Heart left ventricle (tissue), 13 donors: Measurements from ENCODE around the gene MGAT5.

ENCODE experiments used
- CTCF ChIP-seq, 12 donors: fragments of 200-600 bp; sonication (generic) in 4 of 12; IDR thresholded peaks; one replicate each; pipeline versions ENCODE4 v1.5.0 to v1.8.0; 2018 to 2022; ENCODE audit warnings: antibody characterized with exemption in 12 of 12, mild to moderate bottlenecking in 5 of 12
- POLR2A ChIP-seq, 2 donors: fragments of 450-650 bp; IDR thresholded peaks; one replicate each; pipeline ENCODE4 v1.6.1; 2017; ENCODE audit warnings: antibody characterized with exemption in 2 of 2, mild to moderate bottlenecking in 2 of 2, moderate library complexity in 2 of 2
- donor health status: ischemic (EF 13 %, LVEDD 7.1; RV severe dilation, severe dysfunction).
- donor health status: DM: no; HTN: yes; CAD: no.
- donor health status: DM: no; HTN: no; CAD: no.
- donor health status: ischemic (EF 25% LVEDD 6.9; RV normal size, moderate dysfunction).
- donor health status: ischemic (EF 25% LVEDD 5.7; RV mildly dilated, moderate dysfunction).
- donor health status: ischemic (EF 35%, LVEDD 5.7; RV mildly dilated, moderate dysfunction).
- donor health status: nonischemic (EF 11% LVEDD 7.7; RV severe dilation, severe dysfunction).
- donor health status: DM: yes; HTN: yes; CAD: no.
- donor health status: PGD.
- donor health status: ischemic (EF 29% LVEDD 5.4; RV normal size, mild dysfunction).
- donor health status: nonischemic (EF 23%, LVEDD 6.1; RV moderate dilation, normal function).

- TF ChIP-seq CTCF (IDR thresholded peaks at IDR 0.05) = no peak
- TF ChIP-seq POLR2A (IDR thresholded peaks at IDR 0.05) = no peak
Observed at GRCh38 chr2:134296301-134296700, 42.4 kb downstream of the MGAT5 start.
